WTC11 (cell line): ENCODE results near the gene FAM50B. TPM values are rescaled to one million over a fixed set of nuclear protein-coding genes. Genes with fewer than 3 reads are reported as not detected.

ENCODE experiments used
- ATAC-seq: fragments of 200-7000 bp; cut with Tn5 transposase; 2 replicates; pipeline ENCODE4 v1.10.0; 2021; ENCODE audit warnings: mild to moderate bottlenecking, moderate library complexity
- CTCF ChIA-PET: fragments of 300-600 bp; sonication (Branson Sonifier 250); formaldehyde crosslinking; loops from one replicate; lab custom pipeline; 2021; ENCODE audit warnings: antibody characterized with exemption; lab: Charles Lee
- POLR2A ChIA-PET: fragments of 350-600 bp; sonication (Branson Sonifier 250); formaldehyde crosslinking; loops from one replicate; lab custom pipeline; 2021; ENCODE audit warnings: antibody characterized with exemption; lab: Charles Lee
- DNase-seq: peaks from one replicate; pipeline ENCODE4 v3.0.0; 2021; ENCODE audit warnings: low spot score
- H3K27ac Mint-ChIP-seq: 2 replicates; pipeline ENCODE4 v1.8.0; 2021; ENCODE audit warnings: mixed read lengths
- H3K27me3 Mint-ChIP-seq: 2 replicates; pipeline ENCODE4 v1.8.0; 2021; ENCODE audit warnings: low read depth, mild to moderate bottlenecking, moderate library complexity, mixed read lengths
- H3K36me3 Mint-ChIP-seq: 2 replicates; pipeline ENCODE4 v1.8.0; 2021; ENCODE audit warnings: mixed read lengths
- H3K4me1 Mint-ChIP-seq: 2 replicates; pipeline ENCODE4 v1.8.0; 2022; ENCODE audit warnings: mixed read lengths
- H3K4me3 Mint-ChIP-seq: 2 replicates; pipeline ENCODE4 v1.8.0; 2021; ENCODE audit warnings: mild to moderate bottlenecking, moderate library complexity, mixed read lengths
- H3K9me3 Mint-ChIP-seq: 2 replicates; pipeline ENCODE4 v1.8.0; 2021; ENCODE audit warnings: mixed read lengths
- AFF4 ChIP-seq: sonication (generic); formaldehyde crosslinking; IDR thresholded peaks from 2 replicates; pipeline ENCODE4 v1.8.1; 2023; ENCODE audit warnings: mild to moderate bottlenecking, missing genetic modification reagents, borderline replicate concordance
- ARID4B ChIP-seq: sonication (generic); formaldehyde crosslinking; IDR thresholded peaks from 2 replicates; pipeline ENCODE4 v1.8.0; 2023; ENCODE audit warnings: missing genetic modification reagents, mild to moderate bottlenecking, borderline replicate concordance
- CREM ChIP-seq: sonication (generic); formaldehyde crosslinking; IDR thresholded peaks from 2 replicates; pipeline ENCODE4 v1.8.1; 2022; ENCODE audit warnings: mild to moderate bottlenecking, missing genetic modification reagents, moderate library complexity
- CTCF ChIP-seq: fragments of 200-600 bp; IDR thresholded peaks from 2 replicates; pipeline ENCODE4 v1.8.0; 2022; ENCODE audit warnings: antibody characterized with exemption
- IRF2 ChIP-seq: sonication (generic); formaldehyde crosslinking; IDR thresholded peaks from 2 replicates; pipeline ENCODE4 v1.8.0; 2022; ENCODE audit warnings: low read depth, missing genetic modification reagents, borderline replicate concordance
- JUN ChIP-seq: sonication (generic); formaldehyde crosslinking; IDR thresholded peaks from 2 replicates; pipeline ENCODE4 v1.8.0; 2023; ENCODE audit warnings: mild to moderate bottlenecking, missing genetic modification reagents
- MLX ChIP-seq: sonication (generic); formaldehyde crosslinking; IDR thresholded peaks from 2 replicates; pipeline ENCODE4 v1.8.1; 2023; ENCODE audit warnings: mild to moderate bottlenecking, missing genetic modification reagents, moderate library complexity
- MYBL2 ChIP-seq: sonication (generic); formaldehyde crosslinking; IDR thresholded peaks from 2 replicates; pipeline ENCODE4 v1.8.1; 2023; ENCODE audit warnings: mild to moderate bottlenecking, moderate library complexity, missing genetic modification reagents
- NR3C1 ChIP-seq: sonication (generic); formaldehyde crosslinking; conservative IDR thresholded peaks from 2 replicates; pipeline ENCODE4 v1.8.1; 2023; ENCODE audit warnings: low read depth, mild to moderate bottlenecking, missing genetic modification reagents
- TP53 ChIP-seq: sonication (generic); formaldehyde crosslinking; IDR thresholded peaks from 2 replicates; pipeline ENCODE4 v1.8.1; 2023; ENCODE audit warnings: mild to moderate bottlenecking, missing genetic modification reagents
- ZMAT4 ChIP-seq: fragments of 250-450 bp; sonication (Bioruptor Pico); IDR thresholded peaks from 2 replicates; pipeline ENCODE4 v1.9.0; 2021; ENCODE audit warnings: mild to moderate bottlenecking
- ZNF138 ChIP-seq: sonication (generic); formaldehyde crosslinking; conservative IDR thresholded peaks from 2 replicates; pipeline ENCODE4 v1.8.1; 2022; ENCODE audit warnings: mild to moderate bottlenecking, moderate library complexity, missing genetic modification reagents
- ZNF219 ChIP-seq: sonication (generic); formaldehyde crosslinking; IDR thresholded peaks from 2 replicates; pipeline ENCODE4 v1.8.0; 2023; ENCODE audit warnings: missing genetic modification reagents, mild to moderate bottlenecking, borderline replicate concordance
- ZNF425 ChIP-seq: fragments of 250-450 bp; sonication (Bioruptor Pico); conservative IDR thresholded peaks from 2 replicates; pipeline ENCODE4 v1.9.0; 2021; ENCODE audit warnings: mild to moderate bottlenecking
- ZNF532 ChIP-seq: fragments of 250-450 bp; sonication (Bioruptor Pico); IDR thresholded peaks from 2 replicates; pipeline ENCODE4 v1.9.0; 2021; ENCODE audit warnings: mild to moderate bottlenecking, borderline replicate concordance
- total RNA-seq: library from RNA; stranded (reverse); gene quantifications from 3 replicates; pipeline ENCODE4 v1.2.3, GENCODE V29; 2021

Gene FAM50B
- total RNA-seq, 1 experiment from 2014 or later = 2.1 TPM

GRCh38 chr6:3848925-3849605, at the start of gene FAM50B (continued):
- TF ChIP-seq CTCF (peak; percentile 100), ZNF219 (CRISPR knock-in tag) (no peak)
- TF ChIP-seq, all 79 proteins: peak for 17

- no peaks in the 10 kb centered on the region for H3K36me3 Mint-ChIP-seq
- CTCF ChIA-PET = interaction anchor here (0.6 to 2.0 kb wide), 3 partner anchors 44 to 179 kb away, joined by 3 to 7 read pairs (median 4); partner anchors contain the start of gene FAM50B
- H3K4me1 Mint-ChIP-seq = peaks cover 17% of the 10 kb centered on the region
- no peaks in the 10 kb centered on the region for H3K9me3 Mint-ChIP-seq
- H3K27ac Mint-ChIP-seq = no peak overlapping the region
- no peak overlapping the region for H3K4me3 Mint-ChIP-seq
- DNase-seq = no peak
- POLR2A ChIA-PET = no interaction called here
- H3K27me3 Mint-ChIP-seq = peaks cover 6% of the 10 kb centered on the region
- ATAC-seq = peak; percentile 58
- TF ChIP-seq ZMAT4 (CRISPR knock-in tag) = no peak
- no peak for TF ChIP-seq NR3C1 (CRISPR knock-in tag)
- TF ChIP-seq ZNF425 = no peak
- TF ChIP-seq TP53 (CRISPR knock-in tag) = no peak
- no peak for TF ChIP-seq JUN (CRISPR knock-in tag)
- TF ChIP-seq MYBL2 = no peak
- TF ChIP-seq ZNF532 (CRISPR knock-in tag) = no peak
- TF ChIP-seq MLX (CRISPR knock-in tag) = no peak
- TF ChIP-seq AFF4 (CRISPR knock-in tag) = no peak
- TF ChIP-seq ARID4B (CRISPR knock-in tag) = no peak
- no peak for TF ChIP-seq IRF2 (CRISPR knock-in tag)
- no peak for TF ChIP-seq ZNF138 (CRISPR knock-in tag)
- no peak for TF ChIP-seq CREM
These were observed 49.5 kb upstream of the FAM50B start for GRCh38 chr6:3799719-3800118.
